ENCODE results near the gene RUNX2. TPM values are rescaled to one million over a fixed set of nuclear protein-coding genes. Genes with fewer than 3 reads are reported as not detected.

The RUNX2 gene
- total and polyA plus RNA-seq, 9 of the 15 experiments (the other 6 are each of a cell fraction or from before 2014, with no cell fraction given), result 0.29 to 1.00 (median 0.43) TPM

- TF ChIP-seq POU5F1 (IDR thresholded peaks at IDR 0.05; ENCODE audit: borderline replicate concordance, low read depth, low read length, partially characterized antibody) (no peak), TSHZ1 (CRISPR knock-in tag; IDR thresholded peaks at IDR 0.05) (no peak), TRIM24 (IDR thresholded peaks at IDR 0.05) (peak; percentile 98 to 99), EHMT2 (IDR thresholded peaks at IDR 0.05) (peak; percentile 75), MAZ (CRISPR knock-in tag; conservative IDR thresholded peaks at IDR 0.05 in 1 of 2, IDR thresholded peaks at IDR 0.05 in 1 of 2) (peak; percentile 25 to 48; a peak in 2 of 4 replicates), ETV1 (tag; conservative IDR thresholded peaks at IDR 0.05; ENCODE audit: low read depth) (peak; percentile 98), CBFA2T3 (IDR thresholded peaks at IDR 0.05) (peak; percentile 72), RB1 (IDR thresholded peaks at IDR 0.05; ENCODE audit: low read depth) (no peak), MITF (IDR thresholded peaks at IDR 0.05) (peak; percentile 76), ZNF668 (CRISPR knock-in tag; IDR thresholded peaks at IDR 0.05) (peak; percentile 91; the same call in 1 of the 2 replicates), ZKSCAN8 (CRISPR knock-in tag; IDR thresholded peaks at IDR 0.05) (peak; percentile 82), CREM (IDR thresholded peaks at IDR 0.05; ENCODE audit: low read depth) (peak; percentile 86), POLR2B (IDR thresholded peaks at IDR 0.05; ENCODE audit: low read depth, partially characterized antibody) (peak; percentile 61), FOXJ3 (CRISPR knock-in tag; IDR thresholded peaks at IDR 0.05) (no peak), ZNF609 (CRISPR knock-in tag; IDR thresholded peaks at IDR 0.05; ENCODE audit: borderline replicate concordance) (no peak), ZNF23 (CRISPR knock-in tag; IDR thresholded peaks at IDR 0.05) (no peak), NFE2L1 (tag; IDR thresholded peaks at IDR 0.05; ENCODE audit: borderline replicate concordance, low read depth) (no peak), HEY1 (CRISPR knock-in tag; IDR thresholded peaks at IDR 0.05; ENCODE audit: borderline replicate concordance) (no peak; the same call in 1 of the 2 replicates), ZKSCAN3 (CRISPR knock-in tag; IDR thresholded peaks at IDR 0.05) (no peak)
Observed at GRCh38 chr6:45445749-45446549, 117.8 kb downstream of the RUNX2 start (continued).

All from K562 (cell line).